Neural progenitor cell (in vitro differentiated cells): Measurements from ENCODE around the gene TTPAL. TPM values are rescaled to one million over a fixed set of nuclear protein-coding genes. Genes with fewer than 3 reads are reported as not detected.
"Not testable (repeated sequence)": the region's sequence is repeated elsewhere in the genome, so short reads cannot be mapped to it uniquely, and the experiment has no call there.

Experiments
- DNase-seq: peaks from one replicate; pipeline ENCODE4 v3.0.0-alpha.2; 2016; ENCODE audit warnings: low spot score
- H2AFZ ChIP-seq: fragments of 200-600 bp; sonication (generic); replicated peaks from 2 replicates; pipeline ENCODE4 v1.6.1; 2016; ENCODE audit warnings: antibody characterized with exemption
- H3F3A ChIP-seq: fragments of 200-600 bp; sonication (generic); 2 replicates; pipeline ENCODE4 v1.6.1; 2016; ENCODE audit warnings: antibody characterized with exemption, low read depth
- H3K27ac ChIP-seq: fragments of 200-600 bp; sonication (generic); 2 replicates; pipeline ENCODE4 v1.5.1; 2016; ENCODE audit warnings: mild to moderate bottlenecking
- H3K27me3 ChIP-seq: fragments of 200-600 bp; sonication (generic); 2 replicates; pipeline ENCODE4 v1.6.1; 2016; ENCODE audit warnings: mild to moderate bottlenecking, moderate library complexity
- H3K36me3 ChIP-seq: fragments of 200-600 bp; sonication (generic); 2 replicates; pipeline ENCODE4 v1.5.1; 2016
- H3K4me1 ChIP-seq: fragments of 200-600 bp; sonication (generic); 2 replicates; pipeline ENCODE4 v1.6.1; 2016; ENCODE audit warnings: mixed run types
- H3K4me2 ChIP-seq: fragments of 200-600 bp; sonication (generic); 2 replicates; pipeline ENCODE4 v1.6.1; 2016
- H3K4me3 ChIP-seq: fragments of 200-600 bp; sonication (generic); 2 replicates; pipeline ENCODE4 v1.5.1; 2016
- H3K79me2 ChIP-seq: fragments of 200-600 bp; sonication (generic); 2 replicates; pipeline ENCODE4 v1.6.1; 2016; ENCODE audit warnings: low read depth
- H3K9ac ChIP-seq: fragments of 200-600 bp; sonication (generic); 2 replicates; pipeline ENCODE4 v1.6.1; 2016
- H3K9me3 ChIP-seq: fragments of 200-600 bp; sonication (generic); 2 replicates; pipeline ENCODE4 v1.5.1; 2016; ENCODE audit warnings: low read depth
- H4K20me1 ChIP-seq: fragments of 200-600 bp; sonication (generic); 2 replicates; pipeline ENCODE4 v1.6.1; 2016; ENCODE audit warnings: low read depth
- H3K27ac Mint-ChIP-seq: 3 replicates; pipeline ENCODE4 v1.8.0; 2021; ENCODE audit warnings: mixed read lengths
- H3K27me3 Mint-ChIP-seq: 2 replicates; pipeline ENCODE4 v1.8.0; 2022; ENCODE audit warnings: low read depth, mild to moderate bottlenecking, inconsistent platforms, moderate library complexity, mixed read lengths; ENCODE audit not compliant: insufficient read depth
- H3K36me3 Mint-ChIP-seq: 3 replicates; pipeline ENCODE4 v1.8.0; 2021; ENCODE audit warnings: mixed read lengths
- H3K4me1 Mint-ChIP-seq: 3 replicates; pipeline ENCODE4 v1.8.0; 2021; ENCODE audit warnings: mixed read lengths
- H3K4me3 Mint-ChIP-seq: 3 replicates; pipeline ENCODE4 v1.8.0; 2021; ENCODE audit warnings: mild to moderate bottlenecking, moderate library complexity, mixed read lengths
- H3K9me3 Mint-ChIP-seq: 3 replicates; pipeline ENCODE4 v1.8.0; 2020; ENCODE audit warnings: mixed read lengths
- CTCF ChIP-seq: fragments of 200-600 bp; sonication (generic); IDR thresholded peaks from 2 replicates; pipeline ENCODE4 v1.5.1; 2017; ENCODE audit warnings: antibody characterized with exemption, mild to moderate bottlenecking
- EZH2 ChIP-seq: fragments of 200-600 bp; sonication (generic); IDR thresholded peaks from 2 replicates; pipeline ENCODE4 v1.6.1; 2017; ENCODE audit warnings: antibody characterized with exemption, mild to moderate bottlenecking, moderate library complexity
- EZH2phosphoT487 ChIP-seq: fragments of 200-600 bp; sonication (generic); IDR thresholded peaks from 2 replicates; pipeline ENCODE4 v1.6.1; 2017; ENCODE audit warnings: antibody characterized with exemption
- total RNA-seq: library from RNA; depleted of rRNA; stranded (reverse); fragments of >200 nt; gene quantifications from 2 replicates; pipeline ENCODE4 v1.2.3, GENCODE V29; 2015; ENCODE audit warnings: low replicate concordance

The TTPAL gene
- total RNA-seq, 1 donor from 2014 or later: 7.8 TPM

- no peaks in the 10 kb centered on the region for H3K36me3 Mint-ChIP-seq
- no peak overlapping the region for H3K4me3 Mint-ChIP-seq
- Histone ChIP-seq H3K36me3 (no peaks in the 10 kb centered on the region), H3K27ac (no peak overlapping the region), H3K4me2 (no peak overlapping the region), H2AFZ (no peak overlapping the region), H3K4me1 (peaks cover 5% of the 10 kb centered on the region), H3K27me3 (no peaks in the 10 kb centered on the region), H3K9ac (no peak overlapping the region), H4K20me1 (no peaks in the 10 kb centered on the region), H3K4me3 (no peak overlapping the region), H3K79me2 (no peaks in the 10 kb centered on the region), H3F3A (no peaks in the 10 kb centered on the region), H3K9me3 (no peaks in the 10 kb centered on the region)
- no peak for DNase-seq
- TF ChIP-seq CTCF (no peak), EZH2 (no peak), EZH2phosphoT487 (no peak)
- H3K9me3 Mint-ChIP-seq: no peaks in the 10 kb centered on the region
- H3K27me3 Mint-ChIP-seq: peaks cover 11% of the 10 kb centered on the region
- no peak overlapping the region for H3K27ac Mint-ChIP-seq
- H3K4me1 Mint-ChIP-seq: peaks cover 6% of the 10 kb centered on the region
These were observed 5.3 kb upstream of the TTPAL start for GRCh38 chr20:44470327-44470726.

GRCh38 chr20:44471481-44471882 is 4.2 kb upstream of the TTPAL start:
- Mint-ChIP-seq H3K27ac (no peak overlapping the region), H3K4me1 (peaks cover 11% of the 10 kb centered on the region), H3K27me3 (peaks cover 6% of the 10 kb centered on the region), H3K4me3 (no peak overlapping the region), H3K9me3 (no peaks in the 10 kb centered on the region), H3K36me3 (no peaks in the 10 kb centered on the region)
- peak; percentile 46 for TF ChIP-seq CTCF
- TF ChIP-seq EZH2: no peak
- TF ChIP-seq EZH2phosphoT487: no peak
- DNase-seq: peak; percentile 37
- H3K9me3 ChIP-seq: no peaks in the 10 kb centered on the region
- no peaks in the 10 kb centered on the region for H3K27me3 ChIP-seq
- peaks cover 5% of the 10 kb centered on the region for H3K4me1 ChIP-seq
- no peak overlapping the region for H3K4me3 ChIP-seq
- no peak overlapping the region for H3K4me2 ChIP-seq
- no peak overlapping the region for H3K27ac ChIP-seq
- H4K20me1 ChIP-seq: no peaks in the 10 kb centered on the region
- no peak overlapping the region for H3K9ac ChIP-seq
- no peaks in the 10 kb centered on the region for H3F3A ChIP-seq
- H3K36me3 ChIP-seq: no peaks in the 10 kb centered on the region
- H2AFZ ChIP-seq: no peak overlapping the region
- peaks cover 6% of the 10 kb centered on the region for H3K79me2 ChIP-seq

GRCh38 chr20:44472283-44472682 is 3.4 kb upstream of the TTPAL start:
- not testable (repeated sequence) for H3K4me1 ChIP-seq, DNase-seq, H3K36me3 Mint-ChIP-seq, H3K4me3 Mint-ChIP-seq, H3K27ac ChIP-seq, H4K20me1 ChIP-seq, H3K4me2 ChIP-seq, H3K9me3 Mint-ChIP-seq, H2AFZ ChIP-seq, H3F3A ChIP-seq, H3K27me3 Mint-ChIP-seq, H3K9ac ChIP-seq, H3K4me3 ChIP-seq, H3K27me3 ChIP-seq, H3K9me3 ChIP-seq, H3K36me3 ChIP-seq
- H3K79me2 ChIP-seq: peaks cover 14% of the 10 kb centered on the region
- Mint-ChIP-seq H3K27ac (peak overlapping the region; percentile 61), H3K4me1 (peaks cover 13% of the 10 kb centered on the region)

- H3K9ac ChIP-seq: no peak overlapping the region
- peak overlapping the region; percentile 93 for H2AFZ ChIP-seq
- peaks cover 1% of the 10 kb centered on the region for H3K36me3 Mint-ChIP-seq
These were observed 341 bp upstream of the TTPAL start for GRCh38 chr20:44475372-44475693.

More at GRCh38 chr20:44475372-44475693, 341 bp upstream of the TTPAL start:
- no peak for DNase-seq
- peak overlapping the region; percentile 91 for H3K4me3 Mint-ChIP-seq
- no peaks in the 10 kb centered on the region for H3K9me3 Mint-ChIP-seq
- no peak overlapping the region for H3K27ac ChIP-seq
- H3K27me3 ChIP-seq: no peaks in the 10 kb centered on the region
- peak overlapping the region; percentile 86 for H3K4me2 ChIP-seq
- H4K20me1 ChIP-seq: no peaks in the 10 kb centered on the region
- peak overlapping the region; percentile 76 for H3K4me3 ChIP-seq
- H3K9me3 ChIP-seq: no peaks in the 10 kb centered on the region
- H3K27me3 Mint-ChIP-seq: peaks cover 6% of the 10 kb centered on the region
- peaks cover 13% of the 10 kb centered on the region for H3K4me1 Mint-ChIP-seq
- H3K79me2 ChIP-seq: peaks cover 14% of the 10 kb centered on the region
- H3K4me1 ChIP-seq: no peaks in the 10 kb centered on the region
- no peaks in the 10 kb centered on the region for H3F3A ChIP-seq
- no peak for TF ChIP-seq EZH2
- TF ChIP-seq CTCF: no peak
- no peak for TF ChIP-seq EZH2phosphoT487
- no peaks in the 10 kb centered on the region for H3K36me3 ChIP-seq
- H3K27ac Mint-ChIP-seq: peak overlapping the region; percentile 40
